Neural progenitor cell (in vitro differentiated cells): ENCODE results near the gene ASXL2. TPM values are rescaled to one million over a fixed set of nuclear protein-coding genes. Genes with fewer than 3 reads are reported as not detected.

ENCODE experiments used
- DNase-seq: peaks from one replicate; pipeline ENCODE4 v3.0.0-alpha.2; 2016; ENCODE audit warnings: low spot score
- H2AFZ ChIP-seq: fragments of 200-600 bp; sonication (generic); replicated peaks from 2 replicates; pipeline ENCODE4 v1.6.1; 2016; ENCODE audit warnings: antibody characterized with exemption
- H3F3A ChIP-seq: fragments of 200-600 bp; sonication (generic); 2 replicates; pipeline ENCODE4 v1.6.1; 2016; ENCODE audit warnings: antibody characterized with exemption, low read depth
- H3K27ac ChIP-seq: fragments of 200-600 bp; sonication (generic); 2 replicates; pipeline ENCODE4 v1.5.1; 2016; ENCODE audit warnings: mild to moderate bottlenecking
- H3K27me3 ChIP-seq: fragments of 200-600 bp; sonication (generic); 2 replicates; pipeline ENCODE4 v1.6.1; 2016; ENCODE audit warnings: mild to moderate bottlenecking, moderate library complexity
- H3K36me3 ChIP-seq: fragments of 200-600 bp; sonication (generic); 2 replicates; pipeline ENCODE4 v1.5.1; 2016
- H3K4me1 ChIP-seq: fragments of 200-600 bp; sonication (generic); 2 replicates; pipeline ENCODE4 v1.6.1; 2016; ENCODE audit warnings: mixed run types
- H3K4me2 ChIP-seq: fragments of 200-600 bp; sonication (generic); 2 replicates; pipeline ENCODE4 v1.6.1; 2016
- H3K4me3 ChIP-seq: fragments of 200-600 bp; sonication (generic); 2 replicates; pipeline ENCODE4 v1.5.1; 2016
- H3K79me2 ChIP-seq: fragments of 200-600 bp; sonication (generic); 2 replicates; pipeline ENCODE4 v1.6.1; 2016; ENCODE audit warnings: low read depth
- H3K9ac ChIP-seq: fragments of 200-600 bp; sonication (generic); 2 replicates; pipeline ENCODE4 v1.6.1; 2016
- H3K9me3 ChIP-seq: fragments of 200-600 bp; sonication (generic); 2 replicates; pipeline ENCODE4 v1.5.1; 2016; ENCODE audit warnings: low read depth
- H4K20me1 ChIP-seq: fragments of 200-600 bp; sonication (generic); 2 replicates; pipeline ENCODE4 v1.6.1; 2016; ENCODE audit warnings: low read depth
- H3K27ac Mint-ChIP-seq: 3 replicates; pipeline ENCODE4 v1.8.0; 2021; ENCODE audit warnings: mixed read lengths
- H3K27me3 Mint-ChIP-seq: 2 replicates; pipeline ENCODE4 v1.8.0; 2022; ENCODE audit warnings: low read depth, mild to moderate bottlenecking, inconsistent platforms, moderate library complexity, mixed read lengths; ENCODE audit not compliant: insufficient read depth
- H3K36me3 Mint-ChIP-seq: 3 replicates; pipeline ENCODE4 v1.8.0; 2021; ENCODE audit warnings: mixed read lengths
- H3K4me1 Mint-ChIP-seq: 3 replicates; pipeline ENCODE4 v1.8.0; 2021; ENCODE audit warnings: mixed read lengths
- H3K4me3 Mint-ChIP-seq: 3 replicates; pipeline ENCODE4 v1.8.0; 2021; ENCODE audit warnings: mild to moderate bottlenecking, moderate library complexity, mixed read lengths
- H3K9me3 Mint-ChIP-seq: 3 replicates; pipeline ENCODE4 v1.8.0; 2020; ENCODE audit warnings: mixed read lengths
- EZH2 ChIP-seq: fragments of 200-600 bp; sonication (generic); IDR thresholded peaks from 2 replicates; pipeline ENCODE4 v1.6.1; 2017; ENCODE audit warnings: antibody characterized with exemption, mild to moderate bottlenecking, moderate library complexity
- EZH2phosphoT487 ChIP-seq: fragments of 200-600 bp; sonication (generic); IDR thresholded peaks from 2 replicates; pipeline ENCODE4 v1.6.1; 2017; ENCODE audit warnings: antibody characterized with exemption
- total RNA-seq: library from RNA; depleted of rRNA; stranded (reverse); fragments of >200 nt; gene quantifications from 2 replicates; pipeline ENCODE4 v1.2.3, GENCODE V29; 2015; ENCODE audit warnings: low replicate concordance
- TF ChIP-seq, protein P1 (sequence below): fragments of 200-600 bp; sonication (generic); IDR thresholded peaks from 2 replicates; pipeline ENCODE4 v1.5.1; 2017; ENCODE audit warnings: antibody characterized with exemption, mild to moderate bottlenecking

The ASXL2 gene
- total RNA-seq, 1 donor from 2014 or later: 8.7 TPM

DNA sequence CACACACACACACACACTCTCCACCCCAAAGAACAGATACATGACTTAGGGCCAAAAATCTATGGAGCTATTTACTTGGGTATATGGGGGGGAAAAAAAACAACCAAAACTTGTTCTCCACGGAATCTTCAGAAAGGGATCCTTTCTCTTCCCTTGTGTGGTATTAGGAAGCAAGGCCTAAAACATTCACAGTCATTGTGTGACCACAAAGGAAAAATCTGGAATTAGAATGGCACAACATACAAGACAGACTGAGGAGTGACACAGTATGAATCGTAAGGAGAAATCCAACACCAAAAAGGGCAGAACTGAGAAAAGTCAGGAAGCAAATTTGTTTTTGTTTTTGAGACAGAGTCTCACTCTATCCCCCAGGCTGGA is 70.3 kb downstream of the ASXL2 start:
- Mint-ChIP-seq H3K9me3 (peaks cover 9% of the 10 kb centered on the region), H3K27ac (no peak overlapping the region), H3K36me3 (peaks cover 25% of the 10 kb centered on the region), H3K4me3 (no peak overlapping the region), H3K4me1 (peaks cover 2% of the 10 kb centered on the region), H3K27me3 (no peaks in the 10 kb centered on the region)
- H3K27me3 ChIP-seq: no peaks in the 10 kb centered on the region
- H3K9me3 ChIP-seq: no peaks in the 10 kb centered on the region
- H3K9ac ChIP-seq: no peak overlapping the region
- H3K4me2 ChIP-seq: no peak overlapping the region
- H2AFZ ChIP-seq: no peak overlapping the region
- DNase-seq: no peak
- peaks cover 18% of the 10 kb centered on the region for H3K79me2 ChIP-seq
- TF ChIP-seq, protein P1, sequence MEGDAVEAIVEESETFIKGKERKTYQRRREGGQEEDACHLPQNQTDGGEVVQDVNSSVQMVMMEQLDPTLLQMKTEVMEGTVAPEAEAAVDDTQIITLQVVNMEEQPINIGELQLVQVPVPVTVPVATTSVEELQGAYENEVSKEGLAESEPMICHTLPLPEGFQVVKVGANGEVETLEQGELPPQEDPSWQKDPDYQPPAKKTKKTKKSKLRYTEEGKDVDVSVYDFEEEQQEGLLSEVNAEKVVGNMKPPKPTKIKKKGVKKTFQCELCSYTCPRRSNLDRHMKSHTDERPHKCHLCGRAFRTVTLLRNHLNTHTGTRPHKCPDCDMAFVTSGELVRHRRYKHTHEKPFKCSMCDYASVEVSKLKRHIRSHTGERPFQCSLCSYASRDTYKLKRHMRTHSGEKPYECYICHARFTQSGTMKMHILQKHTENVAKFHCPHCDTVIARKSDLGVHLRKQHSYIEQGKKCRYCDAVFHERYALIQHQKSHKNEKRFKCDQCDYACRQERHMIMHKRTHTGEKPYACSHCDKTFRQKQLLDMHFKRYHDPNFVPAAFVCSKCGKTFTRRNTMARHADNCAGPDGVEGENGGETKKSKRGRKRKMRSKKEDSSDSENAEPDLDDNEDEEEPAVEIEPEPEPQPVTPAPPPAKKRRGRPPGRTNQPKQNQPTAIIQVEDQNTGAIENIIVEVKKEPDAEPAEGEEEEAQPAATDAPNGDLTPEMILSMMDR: no peak
- TF ChIP-seq EZH2phosphoT487: no peak
- no peak for TF ChIP-seq EZH2
- no peaks in the 10 kb centered on the region for H3F3A ChIP-seq
- H3K36me3 ChIP-seq: peaks cover 12% of the 10 kb centered on the region
- H3K4me3 ChIP-seq: no peak overlapping the region
- H3K27ac ChIP-seq: no peak overlapping the region
- peaks cover 5% of the 10 kb centered on the region for H3K4me1 ChIP-seq
- no peaks in the 10 kb centered on the region for H4K20me1 ChIP-seq

DNA sequence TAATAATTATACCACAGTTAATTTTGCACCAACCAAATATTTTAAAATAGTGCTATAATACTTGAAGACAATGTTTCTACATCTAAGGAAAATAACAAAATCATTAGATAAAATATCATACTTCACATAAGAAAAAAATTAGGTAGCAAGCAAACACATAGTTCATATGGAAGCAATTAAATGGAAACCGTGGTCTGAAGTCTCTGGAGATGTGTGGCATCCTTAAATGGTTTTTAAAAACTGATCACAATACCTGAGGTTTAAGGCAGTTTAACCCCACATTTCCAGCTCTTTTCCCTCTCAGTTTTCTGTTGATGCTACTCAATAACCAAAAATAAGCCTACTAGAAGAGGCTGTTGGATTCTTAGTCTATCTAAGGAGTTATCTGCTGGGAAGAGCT is 71.3 kb downstream of the ASXL2 start:
- no peak for TF ChIP-seq EZH2phosphoT487
- TF ChIP-seq, protein P1: no peak
- TF ChIP-seq EZH2: no peak
- Mint-ChIP-seq H3K36me3 (peaks cover 31% of the 10 kb centered on the region), H3K27ac (no peak overlapping the region), H3K4me3 (no peak overlapping the region), H3K4me1 (peaks cover 5% of the 10 kb centered on the region), H3K9me3 (peaks cover 9% of the 10 kb centered on the region), H3K27me3 (no peaks in the 10 kb centered on the region)
- Histone ChIP-seq H3K4me3 (no peak overlapping the region), H3F3A (no peaks in the 10 kb centered on the region), H3K36me3 (peaks cover 12% of the 10 kb centered on the region), H3K4me1 (peaks cover 5% of the 10 kb centered on the region), H3K27ac (peak overlapping the region; percentile 43), H3K79me2 (peaks cover 8% of the 10 kb centered on the region), H2AFZ (no peak overlapping the region), H3K4me2 (no peak overlapping the region), H3K9ac (no peak overlapping the region), H4K20me1 (no peaks in the 10 kb centered on the region), H3K9me3 (no peaks in the 10 kb centered on the region), H3K27me3 (no peaks in the 10 kb centered on the region)
- no peak for DNase-seq

DNA sequence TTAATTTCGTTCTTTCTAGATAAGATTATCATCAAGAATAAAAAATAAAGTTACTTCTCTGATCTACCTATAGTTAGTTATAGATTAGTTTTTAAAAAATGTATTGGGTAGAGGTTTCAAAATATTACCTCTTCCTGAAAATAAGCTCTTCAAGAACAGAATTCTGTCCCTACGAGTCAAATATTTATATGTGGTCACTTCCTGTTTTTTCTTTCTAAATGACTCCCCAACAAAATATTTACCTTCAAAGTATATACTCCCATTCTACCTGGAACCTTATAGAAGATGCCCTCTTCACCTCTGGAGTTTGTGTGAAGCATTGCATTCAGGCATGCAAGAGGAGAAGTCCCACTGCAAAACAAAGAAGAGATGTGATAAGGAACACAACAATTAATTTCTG is 72.3 kb downstream of the ASXL2 start:
- H3K27me3 Mint-ChIP-seq: no peaks in the 10 kb centered on the region
- Histone ChIP-seq H3K36me3 (peaks cover 12% of the 10 kb centered on the region), H3K4me1 (peaks cover 5% of the 10 kb centered on the region), H3F3A (no peaks in the 10 kb centered on the region), H3K4me3 (no peak overlapping the region), H3K9ac (no peak overlapping the region), H3K4me2 (no peak overlapping the region), H3K27ac (no peak overlapping the region), H3K79me2 (no peaks in the 10 kb centered on the region), H3K27me3 (no peaks in the 10 kb centered on the region), H2AFZ (no peak overlapping the region), H3K9me3 (no peaks in the 10 kb centered on the region), H4K20me1 (no peaks in the 10 kb centered on the region)
- no peak overlapping the region for H3K27ac Mint-ChIP-seq
- peaks cover 5% of the 10 kb centered on the region for H3K4me1 Mint-ChIP-seq
- DNase-seq: no peak
- peaks cover 9% of the 10 kb centered on the region for H3K9me3 Mint-ChIP-seq
- no peak overlapping the region for H3K4me3 Mint-ChIP-seq
- TF ChIP-seq, protein P1: no peak
- TF ChIP-seq EZH2: no peak
- peaks cover 33% of the 10 kb centered on the region for H3K36me3 Mint-ChIP-seq

DNA sequence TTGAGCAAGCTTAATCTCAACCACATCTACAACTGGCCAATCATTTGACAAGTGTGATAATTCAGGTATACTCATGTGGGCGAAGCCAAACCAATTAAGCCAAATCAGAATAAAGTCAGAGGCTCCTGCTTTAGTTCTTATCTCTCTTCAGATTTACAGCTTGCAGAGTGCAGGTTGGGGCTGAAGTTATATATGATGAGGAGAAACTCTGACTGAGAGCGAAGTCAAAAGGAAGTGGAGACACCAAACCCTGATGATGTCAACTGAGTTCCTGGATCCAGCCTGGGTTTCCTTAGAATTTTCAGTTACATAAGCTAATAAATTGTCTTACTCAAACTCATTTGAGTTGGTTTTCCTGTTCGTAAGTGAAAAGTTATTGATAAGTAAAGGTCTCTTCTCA is 73.9 kb downstream of the ASXL2 start:
- Histone ChIP-seq H3K27me3 (no peaks in the 10 kb centered on the region), H4K20me1 (no peaks in the 10 kb centered on the region), H3K36me3 (peaks cover 12% of the 10 kb centered on the region), H3K79me2 (no peaks in the 10 kb centered on the region), H3K4me3 (no peak overlapping the region), H3K9me3 (no peaks in the 10 kb centered on the region), H3K4me1 (no peaks in the 10 kb centered on the region), H3F3A (no peaks in the 10 kb centered on the region), H3K27ac (no peak overlapping the region), H3K9ac (no peak overlapping the region), H2AFZ (no peak overlapping the region), H3K4me2 (no peak overlapping the region)
- DNase-seq: no peak
- peaks cover 3% of the 10 kb centered on the region for H3K4me1 Mint-ChIP-seq
- peaks cover 9% of the 10 kb centered on the region for H3K9me3 Mint-ChIP-seq
- peaks cover 33% of the 10 kb centered on the region for H3K36me3 Mint-ChIP-seq
- H3K4me3 Mint-ChIP-seq: no peak overlapping the region
- TF ChIP-seq, protein P1: no peak
- TF ChIP-seq EZH2: no peak
- TF ChIP-seq EZH2phosphoT487: no peak
- no peaks in the 10 kb centered on the region for H3K27me3 Mint-ChIP-seq
- no peak overlapping the region for H3K27ac Mint-ChIP-seq
